ENCODE measurements around the gene PAK6. TPM values are rescaled to one million over a fixed set of nuclear protein-coding genes. Genes with fewer than 3 reads are reported as not detected.

Gene PAK6
- polyA plus RNA-seq, 2 of the 4 experiments (the other 2 are of a cell fraction): 0.10 to 0.16 TPM

DNA sequence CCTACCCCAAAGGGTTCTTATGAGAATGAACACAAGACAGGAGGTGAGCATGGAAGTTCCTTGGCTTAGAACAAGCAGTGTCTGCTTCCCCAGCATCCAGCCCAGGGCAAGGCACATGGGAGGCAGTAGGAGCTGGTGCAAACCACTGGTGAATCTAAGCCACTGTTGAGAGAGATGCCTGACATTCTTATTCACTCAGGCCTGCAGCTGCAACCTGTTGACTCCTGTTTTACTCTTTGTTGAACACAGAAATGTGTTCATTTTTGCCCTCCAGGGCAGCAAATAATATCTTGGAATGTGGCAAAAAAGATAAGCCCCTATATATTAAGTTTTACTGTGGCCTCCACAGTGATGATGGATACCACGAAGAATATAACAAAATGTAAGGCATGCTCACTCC, 8.9 kb upstream of the PAK6 start:
- FAIRE-seq (no peak), DNase-seq (ENCODE audit: low read depth in 1 of 2, low spot score in 1 of 2) (no peak), ATAC-seq (no peak)
- Histone ChIP-seq H3K27ac (no peak overlapping the region), H3K4me2 (no peak overlapping the region), H3K4me3 (no peak overlapping the region), H3K4me1 (no peaks in the 10 kb centered on the region), H3K9me3 (no peaks in the 10 kb centered on the region)
- 96% methylated on average over 1 of the region's 1 CpG for WGBS (ENCODE audit: missing lambda C conversion rate)
- CTCF ChIA-PET: interaction anchor here (1.1 to 10.2 kb wide), 4 partner anchors 10 to 44 kb away, joined by 3 to 100 read pairs (median 6); no protein-coding TSS in a partner anchor
- POLR2A ChIA-PET: interaction anchor here (0.6 kb wide), 1 partner anchor 272 kb away, joined by 3 read pairs; no protein-coding TSS in a partner anchor
- TF ChIP-seq, protein P1, sequence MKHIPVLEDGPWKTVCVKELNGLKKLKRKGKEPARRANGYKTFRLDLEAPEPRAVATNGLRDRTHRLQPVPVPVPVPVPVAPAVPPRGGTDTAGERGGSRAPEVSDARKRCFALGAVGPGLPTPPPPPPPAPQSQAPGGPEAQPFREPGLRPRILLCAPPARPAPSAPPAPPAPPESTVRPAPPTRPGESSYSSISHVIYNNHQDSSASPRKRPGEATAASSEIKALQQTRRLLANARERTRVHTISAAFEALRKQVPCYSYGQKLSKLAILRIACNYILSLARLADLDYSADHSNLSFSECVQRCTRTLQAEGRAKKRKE (CRISPR knock-in tag; IDR thresholded peaks at IDR 0.05; ENCODE audit: low read depth): no peak
- TF ChIP-seq PHF8 (IDR thresholded peaks at IDR 0.05; ENCODE audit: borderline replicate concordance, low read depth) (no peak), NPAS2 (CRISPR knock-in tag; IDR thresholded peaks at IDR 0.05; ENCODE audit: borderline replicate concordance) (no peak), CEBPB (IDR thresholded peaks at IDR 0.05) (no peak), CHD2 (IDR thresholded peaks at IDR 0.05; ENCODE audit: low read length, partially characterized antibody) (no peak), POLR2AphosphoS2 (conservative IDR thresholded peaks at IDR 0.05; ENCODE audit: low read length) (no peak), HDAC2 (IDR thresholded peaks at IDR 0.05) (no peak), ZC3H11A (IDR thresholded peaks at IDR 0.05) (no peak), NR3C1 (IDR thresholded peaks at IDR 0.05) (no peak)
- TF ChIP-seq, protein P2, sequence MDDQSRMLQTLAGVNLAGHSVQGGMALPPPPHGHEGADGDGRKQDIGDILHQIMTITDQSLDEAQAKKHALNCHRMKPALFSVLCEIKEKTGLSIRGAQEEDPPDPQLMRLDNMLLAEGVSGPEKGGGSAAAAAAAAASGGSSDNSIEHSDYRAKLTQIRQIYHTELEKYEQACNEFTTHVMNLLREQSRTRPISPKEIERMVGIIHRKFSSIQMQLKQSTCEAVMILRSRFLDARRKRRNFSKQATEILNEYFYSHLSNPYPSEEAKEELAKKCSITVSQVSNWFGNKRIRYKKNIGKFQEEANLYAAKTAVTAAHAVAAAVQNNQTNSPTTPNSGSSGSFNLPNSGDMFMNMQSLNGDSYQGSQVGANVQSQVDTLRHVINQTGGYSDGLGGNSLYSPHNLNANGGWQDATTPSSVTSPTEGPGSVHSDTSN (IDR thresholded peaks at IDR 0.05): no peak
- TF ChIP-seq, protein P3, sequence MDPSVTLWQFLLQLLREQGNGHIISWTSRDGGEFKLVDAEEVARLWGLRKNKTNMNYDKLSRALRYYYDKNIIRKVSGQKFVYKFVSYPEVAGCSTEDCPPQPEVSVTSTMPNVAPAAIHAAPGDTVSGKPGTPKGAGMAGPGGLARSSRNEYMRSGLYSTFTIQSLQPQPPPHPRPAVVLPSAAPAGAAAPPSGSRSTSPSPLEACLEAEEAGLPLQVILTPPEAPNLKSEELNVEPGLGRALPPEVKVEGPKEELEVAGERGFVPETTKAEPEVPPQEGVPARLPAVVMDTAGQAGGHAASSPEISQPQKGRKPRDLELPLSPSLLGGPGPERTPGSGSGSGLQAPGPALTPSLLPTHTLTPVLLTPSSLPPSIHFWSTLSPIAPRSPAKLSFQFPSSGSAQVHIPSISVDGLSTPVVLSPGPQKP (IDR thresholded peaks at IDR 0.05; ENCODE audit: low read depth, low read length): no peak

DNA sequence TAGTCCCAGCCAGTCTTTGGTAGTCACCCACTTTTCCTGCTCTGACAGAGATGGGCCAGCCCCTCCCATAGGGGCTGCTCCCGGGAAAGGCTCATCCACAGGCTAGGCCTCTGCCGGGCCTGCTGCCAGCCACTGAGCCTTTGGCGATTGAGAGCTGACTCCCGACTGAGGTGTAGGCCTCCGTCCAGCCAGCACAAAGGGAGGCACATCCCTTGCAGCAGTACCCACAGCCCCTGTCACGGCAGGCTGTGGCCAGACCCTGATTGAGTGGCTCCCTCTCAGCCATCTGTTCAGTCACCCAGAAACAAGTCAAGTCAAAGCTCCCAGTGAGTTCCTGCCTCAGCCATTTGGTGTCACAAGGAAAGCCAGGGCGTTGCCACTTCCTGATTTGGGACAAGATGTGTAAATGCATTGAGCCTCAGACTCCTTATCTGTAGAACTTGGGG, 6.2 kb upstream of the PAK6 start:
- no peak overlapping the region for H3K4me3 ChIP-seq
- TF ChIP-seq RCOR1 (IDR thresholded peaks at IDR 0.05; ENCODE audit: low read depth, low read length) (no peak), MAFK (IDR thresholded peaks at IDR 0.05; ENCODE audit: partially characterized antibody) (no peak), EHMT2 (IDR thresholded peaks at IDR 0.05; ENCODE audit: low read depth) (no peak), JUNB (IDR thresholded peaks at IDR 0.05) (no peak), ESRRA (IDR thresholded peaks at IDR 0.05; ENCODE audit: borderline replicate concordance, low read length) (no peak), PHF8 (IDR thresholded peaks at IDR 0.05; ENCODE audit: borderline replicate concordance, low read depth) (no peak)
- TF ChIP-seq, protein P4, sequence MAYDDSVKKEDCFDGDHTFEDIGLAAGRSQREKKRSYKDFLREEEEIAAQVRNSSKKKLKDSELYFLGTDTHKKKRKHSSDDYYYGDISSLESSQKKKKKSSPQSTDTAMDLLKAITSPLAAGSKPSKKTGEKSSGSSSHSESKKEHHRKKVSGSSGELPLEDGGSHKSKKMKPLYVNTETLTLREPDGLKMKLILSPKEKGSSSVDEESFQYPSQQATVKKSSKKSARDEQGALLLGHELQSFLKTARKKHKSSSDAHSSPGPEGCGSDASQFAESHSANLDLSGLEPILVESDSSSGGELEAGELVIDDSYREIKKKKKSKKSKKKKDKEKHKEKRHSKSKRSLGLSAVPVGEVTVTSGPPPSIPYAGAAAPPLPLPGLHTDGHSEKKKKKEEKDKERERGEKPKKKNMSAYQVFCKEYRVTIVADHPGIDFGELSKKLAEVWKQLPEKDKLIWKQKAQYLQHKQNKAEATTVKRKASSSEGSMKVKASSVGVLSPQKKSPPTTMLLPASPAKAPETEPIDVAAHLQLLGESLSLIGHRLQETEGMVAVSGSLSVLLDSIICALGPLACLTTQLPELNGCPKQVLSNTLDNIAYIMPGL (CRISPR knock-in tag; IDR thresholded peaks at IDR 0.05; ENCODE audit: borderline replicate concordance): no peak
- TF ChIP-seq, protein P5, sequence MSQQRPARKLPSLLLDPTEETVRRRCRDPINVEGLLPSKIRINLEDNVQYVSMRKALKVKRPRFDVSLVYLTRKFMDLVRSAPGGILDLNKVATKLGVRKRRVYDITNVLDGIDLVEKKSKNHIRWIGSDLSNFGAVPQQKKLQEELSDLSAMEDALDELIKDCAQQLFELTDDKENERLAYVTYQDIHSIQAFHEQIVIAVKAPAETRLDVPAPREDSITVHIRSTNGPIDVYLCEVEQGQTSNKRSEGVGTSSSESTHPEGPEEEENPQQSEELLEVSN (IDR thresholded peaks at IDR 0.05; ENCODE audit: borderline replicate concordance, low read depth): no peak
- ATAC-seq (no peak), FAIRE-seq (no peak), DNase-seq (ENCODE audit: low read depth in 1 of 2, low spot score in 1 of 2) (no peak)
- H3K9me3 ChIP-seq: no peaks in the 10 kb centered on the region
- 92% methylated on average over 1 of the region's 7 CpGs for WGBS (ENCODE audit: missing lambda C conversion rate)
- no peaks in the 10 kb centered on the region for H3K4me1 ChIP-seq
- H3K4me2 ChIP-seq: no peak overlapping the region
- POLR2A ChIA-PET: no interaction called here
- no peak overlapping the region for H3K27ac ChIP-seq
- CTCF ChIA-PET: interaction anchor here (3.4 to 10.2 kb wide), 2 partner anchors 15 to 41 kb away, joined by 17 to 100 read pairs; no protein-coding TSS in a partner anchor
